DOHH2 (cell line): ENCODE data around the gene CYB5R2.

Source experiments
- EZH2phosphoT487 ChIP-seq: fragments of 200-600 bp; sonication (generic); IDR thresholded peaks from 2 replicates; pipeline ENCODE4 v1.6.1; 2017; ENCODE audit warnings: borderline replicate concordance, mild to moderate bottlenecking, antibody characterized with exemption, low read length, moderate library complexity, mixed read lengths
- TF ChIP-seq, protein P1 (sequence below): fragments of 200-600 bp; sonication (generic); IDR thresholded peaks from one replicate; pipeline ENCODE4 v1.5.1; 2014; ENCODE audit warnings: antibody characterized with exemption, mild to moderate bottlenecking, low read depth, low read length; ENCODE audit not compliant: poor library complexity, severe bottlenecking

DNA sequence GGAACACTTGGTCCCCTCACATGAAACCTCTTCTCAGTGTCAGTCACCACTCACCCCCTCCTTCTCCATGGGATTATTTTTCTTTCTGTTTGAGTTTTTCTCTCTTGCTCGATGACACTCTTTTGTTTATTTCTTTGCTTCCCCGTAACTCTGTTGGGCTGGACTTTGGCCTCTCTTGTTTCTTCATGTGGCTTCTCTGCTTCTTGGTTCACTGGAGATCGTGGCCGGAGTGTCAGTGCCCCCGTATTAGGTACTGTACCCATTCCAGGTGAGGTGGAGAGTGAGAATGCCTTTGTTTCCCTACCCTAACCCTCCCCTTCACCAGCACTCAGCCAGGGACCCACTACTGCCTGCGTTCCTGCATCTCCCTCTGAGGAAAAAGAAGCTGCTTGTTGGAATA is 32.5 kb downstream of the CYB5R2 start:
- TF ChIP-seq, protein P1, sequence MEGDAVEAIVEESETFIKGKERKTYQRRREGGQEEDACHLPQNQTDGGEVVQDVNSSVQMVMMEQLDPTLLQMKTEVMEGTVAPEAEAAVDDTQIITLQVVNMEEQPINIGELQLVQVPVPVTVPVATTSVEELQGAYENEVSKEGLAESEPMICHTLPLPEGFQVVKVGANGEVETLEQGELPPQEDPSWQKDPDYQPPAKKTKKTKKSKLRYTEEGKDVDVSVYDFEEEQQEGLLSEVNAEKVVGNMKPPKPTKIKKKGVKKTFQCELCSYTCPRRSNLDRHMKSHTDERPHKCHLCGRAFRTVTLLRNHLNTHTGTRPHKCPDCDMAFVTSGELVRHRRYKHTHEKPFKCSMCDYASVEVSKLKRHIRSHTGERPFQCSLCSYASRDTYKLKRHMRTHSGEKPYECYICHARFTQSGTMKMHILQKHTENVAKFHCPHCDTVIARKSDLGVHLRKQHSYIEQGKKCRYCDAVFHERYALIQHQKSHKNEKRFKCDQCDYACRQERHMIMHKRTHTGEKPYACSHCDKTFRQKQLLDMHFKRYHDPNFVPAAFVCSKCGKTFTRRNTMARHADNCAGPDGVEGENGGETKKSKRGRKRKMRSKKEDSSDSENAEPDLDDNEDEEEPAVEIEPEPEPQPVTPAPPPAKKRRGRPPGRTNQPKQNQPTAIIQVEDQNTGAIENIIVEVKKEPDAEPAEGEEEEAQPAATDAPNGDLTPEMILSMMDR: no peak
- no peak for TF ChIP-seq EZH2phosphoT487
